ENCODE results near the gene SNRPE.

The SNRPE gene

DNA sequence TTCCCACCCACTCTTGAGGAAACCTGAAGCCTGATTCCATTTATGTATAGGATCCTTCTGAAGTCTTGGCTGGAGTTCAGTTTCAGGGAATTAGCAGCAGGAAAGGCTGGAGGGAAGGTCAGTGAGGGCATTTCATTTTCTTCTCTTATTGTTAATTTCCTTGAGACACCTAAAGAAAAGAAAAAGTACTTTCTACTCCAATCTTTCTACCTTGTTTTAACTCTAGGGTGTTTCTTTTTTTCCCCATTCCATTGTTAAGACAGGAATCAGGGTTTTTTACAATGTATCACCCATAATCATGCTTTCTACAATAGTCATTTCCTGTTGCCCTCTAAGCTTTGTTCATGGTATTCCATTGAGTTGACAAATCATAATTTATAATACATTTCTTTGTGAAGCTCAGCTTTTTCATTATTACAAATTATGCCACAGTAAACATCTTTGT lies 27.4 kb downstream of the SNRPE start:
- no peak for FAIRE-seq

DNA sequence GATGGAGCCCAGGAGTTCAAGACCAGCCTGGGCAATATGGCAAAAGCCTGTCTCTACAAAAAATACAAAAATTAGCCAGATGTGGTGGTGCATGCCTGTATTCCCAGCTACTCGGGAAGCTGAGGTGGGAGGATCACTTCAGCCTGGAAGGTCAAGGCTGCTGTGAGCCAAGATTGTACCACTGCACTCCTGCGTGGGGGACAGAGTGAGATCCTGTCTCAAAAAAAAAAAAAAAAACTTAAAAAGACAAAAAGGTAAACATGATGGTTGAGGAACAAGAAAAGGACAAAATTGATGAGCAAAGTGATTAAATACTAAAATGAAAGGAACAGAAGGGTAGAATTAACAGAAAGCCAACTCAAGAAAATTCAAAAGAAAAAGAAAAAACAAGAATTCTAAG lies 30.6 kb downstream of the SNRPE start:
- FAIRE-seq = no peak

DNA sequence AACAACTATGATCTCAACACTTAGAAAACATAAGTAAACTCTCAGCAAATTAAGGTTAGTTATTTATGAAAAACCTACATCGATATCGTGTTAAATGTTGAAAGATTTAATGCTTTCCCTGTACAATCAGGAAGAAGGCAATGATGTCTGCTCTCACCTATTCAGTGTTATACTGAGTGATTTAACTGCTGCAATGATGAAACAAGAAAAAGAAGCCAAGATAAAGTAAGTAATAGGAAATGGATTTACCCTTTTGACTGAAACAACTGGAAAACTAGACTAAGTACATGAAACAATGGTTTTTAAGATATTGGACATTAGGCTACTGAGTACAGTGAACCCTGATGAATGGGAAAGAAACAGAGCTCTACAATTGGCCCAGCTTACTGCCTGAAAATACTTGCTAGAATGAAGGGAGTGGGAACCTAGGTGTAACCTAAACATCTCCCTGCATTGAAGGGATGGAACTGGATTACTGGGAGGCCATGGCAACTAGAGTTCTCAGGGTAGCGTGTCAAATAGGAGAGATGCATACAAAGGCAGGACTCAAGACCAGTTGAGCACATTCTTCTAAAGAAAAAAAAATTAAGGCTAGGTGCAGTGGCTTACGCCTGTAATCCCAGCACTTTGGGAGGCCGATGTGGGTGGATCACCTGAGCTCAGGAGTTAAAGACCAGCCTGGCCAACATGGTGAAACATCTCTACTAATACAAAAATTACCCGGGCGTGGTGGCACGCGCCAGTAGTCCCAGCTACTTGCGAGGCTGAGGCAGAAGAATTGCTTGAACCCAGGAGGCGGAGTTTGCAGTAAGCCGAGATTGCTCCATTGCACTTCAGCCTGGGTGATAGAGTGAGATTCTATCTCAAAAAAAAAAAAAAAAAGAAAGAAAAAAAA lies 37.3 kb downstream of the SNRPE start:
- FAIRE-seq = no peak

DNA sequence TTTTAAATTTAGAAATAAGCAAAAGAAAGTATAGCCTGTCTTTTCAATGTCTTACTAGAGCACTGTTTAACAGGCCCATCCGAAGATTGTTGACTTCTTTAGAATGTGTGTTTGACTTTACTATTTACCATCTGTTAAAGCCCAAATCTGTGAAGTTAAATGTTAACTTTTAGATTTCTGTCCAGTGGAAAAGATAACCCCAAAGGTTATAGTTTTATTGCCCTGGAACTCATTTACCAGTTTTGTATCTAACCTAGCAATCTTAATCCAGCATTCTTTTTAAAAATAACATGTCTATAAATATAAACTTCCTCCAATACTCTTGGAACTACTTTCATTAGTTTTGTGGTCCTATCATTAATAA lies 37.9 kb downstream of the SNRPE start:
- FAIRE-seq = no peak

DNA sequence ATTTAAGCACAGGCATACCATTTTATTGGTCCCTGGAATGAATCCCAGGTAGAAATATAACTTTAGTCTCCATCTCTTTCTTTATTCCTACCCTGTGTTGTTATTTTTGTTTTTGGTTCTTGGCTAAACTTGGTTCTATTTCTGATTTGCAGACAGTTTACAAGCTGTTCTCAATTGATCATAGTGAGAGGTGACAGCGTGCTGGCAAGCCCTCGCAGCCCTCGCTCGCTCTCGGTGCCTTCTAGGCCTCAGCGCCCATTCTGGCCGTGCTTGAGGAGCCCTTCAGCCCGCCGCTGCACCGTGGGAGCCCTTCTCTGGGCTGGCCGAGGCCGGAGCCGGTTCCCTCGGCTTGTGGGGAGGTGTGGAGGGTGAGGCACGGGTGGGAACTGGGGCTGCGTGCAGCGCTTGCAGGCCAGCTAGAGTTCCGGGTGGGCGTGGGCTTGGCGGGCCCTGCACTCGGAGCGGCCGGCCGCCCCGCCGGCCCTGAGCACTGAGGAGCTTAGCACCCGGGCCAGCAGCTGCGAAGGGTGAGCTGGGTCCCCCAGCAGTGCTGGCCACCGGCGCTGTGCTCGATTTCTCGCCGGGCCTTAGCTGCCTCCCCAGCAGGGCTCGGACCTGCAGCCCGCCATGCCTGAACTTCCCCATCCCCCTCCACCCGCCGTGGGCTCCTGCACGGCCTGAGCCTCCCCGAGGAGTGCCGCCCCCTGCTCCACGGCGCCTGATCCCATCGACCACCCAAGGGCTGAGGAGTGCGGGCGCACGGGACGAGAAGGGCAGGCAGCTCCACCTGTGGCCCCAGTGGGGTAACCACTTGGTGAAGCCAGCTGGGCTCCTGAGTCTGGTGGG lies 38.7 kb downstream of the SNRPE start:
- FAIRE-seq = no peak

DNA sequence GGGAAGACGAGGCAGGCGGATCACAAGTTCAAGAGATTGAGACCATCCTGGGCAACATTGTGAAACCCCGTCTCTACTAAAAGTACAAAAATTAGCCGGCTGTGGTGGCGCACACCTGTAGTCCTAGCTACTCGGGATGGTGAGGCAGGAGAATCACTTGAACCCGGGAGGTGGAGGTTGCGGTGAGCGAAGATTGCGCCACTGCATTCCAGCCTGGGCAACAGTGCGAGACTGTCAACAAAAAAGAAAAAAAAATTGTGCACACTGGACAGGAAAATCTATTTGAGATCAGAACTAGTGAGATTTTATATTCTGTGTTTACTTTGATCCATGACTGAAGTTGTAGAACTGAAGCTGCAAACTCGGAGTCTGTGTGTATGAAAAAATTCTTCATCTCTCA lies 40.2 kb downstream of the SNRPE start:
- FAIRE-seq = no peak

DNA sequence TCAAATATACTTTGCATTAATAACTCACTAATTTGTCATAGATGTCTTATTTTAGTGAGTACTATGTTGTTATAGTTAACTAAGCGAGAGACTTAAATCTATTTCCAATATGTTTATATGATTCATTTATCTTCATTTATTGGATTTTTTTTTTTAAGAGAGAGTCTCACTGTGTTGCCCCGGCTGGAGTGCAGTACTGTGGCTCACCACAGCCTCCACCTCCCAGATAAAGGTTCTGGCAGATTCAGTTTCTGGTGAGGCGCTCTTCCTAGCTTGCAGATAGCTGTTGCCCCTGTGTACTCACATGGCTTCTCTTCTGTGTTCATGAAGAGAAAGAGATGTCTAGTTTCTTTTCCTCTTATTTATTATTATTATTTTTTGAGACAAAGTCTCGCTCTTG lies 43.9 kb downstream of the SNRPE start:
- no peak for FAIRE-seq

DNA sequence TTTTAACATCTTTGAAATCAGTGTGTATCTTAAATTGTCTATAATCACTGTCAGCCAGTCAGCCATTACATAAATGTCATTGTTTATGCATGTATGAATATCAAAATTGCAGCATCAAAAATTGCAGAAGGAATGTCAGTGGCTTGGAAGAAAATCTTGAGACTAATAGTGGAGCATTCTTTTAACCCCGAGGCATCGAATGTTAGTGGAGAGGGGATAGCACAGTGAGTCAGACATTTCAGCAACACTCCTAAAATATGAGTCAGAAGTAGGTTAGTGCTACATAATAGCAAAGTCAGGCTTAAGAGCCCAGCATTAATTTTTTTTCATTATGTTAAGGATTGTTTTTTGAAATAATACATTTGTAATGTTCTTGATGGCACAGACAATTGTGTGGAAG lies 45.5 kb downstream of the SNRPE start:
- no peak for FAIRE-seq

DNA sequence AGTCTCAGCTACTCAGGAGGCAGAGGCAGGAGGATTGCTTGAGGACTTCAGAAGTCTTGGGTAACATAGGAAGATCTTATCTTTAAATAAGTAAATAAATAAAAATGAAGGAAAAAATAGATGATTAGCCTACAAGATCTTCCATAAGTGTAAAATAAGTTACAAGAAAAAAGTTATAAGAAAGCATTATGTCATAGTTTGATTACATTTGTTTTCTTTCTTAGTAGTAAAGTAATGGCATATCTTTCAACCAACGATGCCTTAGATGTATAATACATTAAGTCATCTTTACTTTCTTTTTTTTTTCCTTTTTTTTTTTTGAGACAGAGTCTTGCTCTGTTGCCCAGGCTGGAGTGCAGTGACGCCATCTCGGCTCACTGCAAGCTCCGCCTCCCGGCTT lies 46.5 kb downstream of the SNRPE start:
- no peak for FAIRE-seq

DNA sequence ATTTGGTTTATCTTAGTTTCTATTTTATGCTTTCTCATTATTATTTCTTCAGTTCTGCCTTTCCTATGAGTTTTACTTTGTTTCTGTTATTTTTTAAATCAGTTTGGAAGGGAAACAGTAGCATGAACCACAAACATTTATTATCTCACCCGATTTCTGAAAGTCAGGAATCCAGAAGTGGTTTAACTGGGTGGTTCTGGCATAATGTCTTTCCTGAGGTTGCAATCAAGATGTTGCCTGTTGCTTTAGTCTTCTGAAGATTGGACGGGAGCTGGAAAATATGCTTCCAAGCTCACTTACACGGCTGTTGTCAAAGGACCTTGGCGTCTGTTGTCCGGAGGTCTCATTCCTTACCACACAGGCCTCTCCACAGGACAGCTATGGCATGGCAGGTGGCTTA lies 50.4 kb downstream of the SNRPE start:
- no peak for FAIRE-seq

DNA sequence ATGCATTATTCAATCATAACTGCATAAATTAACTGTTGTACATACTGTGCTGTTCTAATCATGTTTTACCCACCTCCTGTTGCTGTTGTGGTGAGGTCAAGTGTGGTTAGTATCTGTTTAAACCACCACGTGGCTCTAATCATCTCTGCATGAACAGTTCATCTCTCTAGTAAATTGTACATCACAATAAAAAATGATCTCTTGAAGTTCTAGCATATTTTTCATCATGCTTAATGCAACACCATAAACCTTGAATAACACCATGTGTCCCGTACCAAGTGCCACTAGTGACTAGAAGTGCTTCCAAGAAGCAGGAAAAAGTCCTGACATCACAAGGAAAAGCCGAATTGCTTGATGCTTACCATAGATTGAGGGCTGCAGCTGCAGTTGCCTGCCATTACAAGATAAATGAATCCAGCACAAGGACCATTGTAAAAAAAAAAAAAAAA lies 51.7 kb downstream of the SNRPE start:
- no peak for FAIRE-seq

DNA sequence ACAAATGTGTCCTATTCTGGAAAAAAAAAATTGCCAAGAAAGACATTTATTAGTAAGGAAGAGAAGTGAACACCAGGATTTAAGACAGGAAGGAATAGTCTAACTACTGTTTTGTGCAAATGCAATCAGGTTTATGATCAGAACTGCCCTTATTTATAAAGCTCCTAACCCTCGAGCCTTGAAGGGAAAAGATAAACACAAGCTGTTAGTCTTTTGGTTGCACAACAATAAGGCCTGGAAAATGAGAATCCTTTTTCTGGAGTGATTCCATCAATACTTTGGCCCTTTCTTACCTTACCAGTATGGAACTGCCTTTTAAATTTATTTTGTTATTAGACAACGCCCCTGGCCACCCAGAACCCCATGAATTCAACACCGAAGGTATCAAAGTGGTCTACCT lies 52.9 kb downstream of the SNRPE start:
- FAIRE-seq = no peak

DNA sequence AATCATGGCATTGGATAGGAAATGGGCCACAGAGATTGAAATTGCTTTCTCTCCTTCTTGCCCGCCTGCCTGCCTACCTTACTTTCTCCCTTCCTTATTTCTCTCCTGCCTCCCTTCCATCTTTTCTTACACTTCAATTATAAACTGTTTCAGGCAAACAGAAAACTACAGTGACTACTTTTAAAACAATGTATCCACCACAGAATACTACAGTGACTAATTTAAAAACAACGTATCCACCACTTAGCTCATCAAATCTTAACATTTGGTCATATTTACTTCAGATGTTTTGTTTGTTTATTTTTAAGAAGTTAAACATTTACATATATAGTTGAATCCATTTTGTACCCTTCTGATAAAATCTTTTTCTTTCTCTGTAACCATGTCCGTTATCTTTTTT lies 54.4 kb downstream of the SNRPE start:
- FAIRE-seq = no peak

DNA sequence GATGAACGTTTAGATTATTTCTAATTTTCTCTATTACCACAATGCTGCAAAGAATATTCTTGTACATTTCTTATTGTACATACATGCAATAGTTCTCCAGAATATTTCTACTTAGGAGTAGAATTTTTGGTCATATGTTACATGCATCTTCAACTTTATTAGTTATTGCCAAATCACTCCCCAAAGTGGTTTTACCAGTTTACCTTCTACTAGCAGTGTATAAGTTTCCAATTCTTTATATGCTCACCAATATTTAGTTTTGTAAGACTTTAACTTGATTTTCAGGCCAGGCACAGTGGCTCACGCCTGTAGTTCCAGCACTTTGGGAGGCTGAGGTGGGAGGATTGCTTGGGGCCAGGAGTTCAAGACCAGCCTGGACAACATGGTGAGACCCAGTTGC lies 55.4 kb downstream of the SNRPE start:
- no peak for FAIRE-seq
